Ovary (tissue), 3 donors: Measurements from ENCODE around the gene VPS35L.

Experiments
- CTCF ChIP-seq, 3 donors: fragments of 450-650 bp in 2 of 3; fragments of 200-600 bp in 1 of 3; IDR thresholded peaks; one replicate each; pipeline versions ENCODE4 v1.5.1 to v1.8.0; 2016 to 2022; ENCODE audit warnings: antibody characterized with exemption in 3 of 3, mild to moderate bottlenecking in 1 of 3
- EP300 ChIP-seq: sonication (generic); formaldehyde crosslinking; IDR thresholded peaks from one replicate; pipeline ENCODE4 v1.6.1; 2017; ENCODE audit warnings: antibody characterized with exemption
- POLR2A ChIP-seq: fragments of 450-650 bp; IDR thresholded peaks from one replicate; pipeline ENCODE4 v1.6.1; 2017; ENCODE audit warnings: antibody characterized with exemption, mild to moderate bottlenecking, moderate library complexity
- donor health status: DM: no; HTN: no; CAD: no.

- TF ChIP-seq CTCF (IDR thresholded peaks at IDR 0.05) (no peak), POLR2A (no peak), EP300 (no peak)
These were observed 37.1 kb upstream of the VPS35L start for GRCh38 chr16:19518388-19518787.
